ENCODE results near the gene CX3CL1.
"Not testable (repeated sequence)": the region's sequence is repeated elsewhere in the genome, so short reads cannot be mapped to it uniquely, and the experiment has no call there.

Gene CX3CL1

DNA sequence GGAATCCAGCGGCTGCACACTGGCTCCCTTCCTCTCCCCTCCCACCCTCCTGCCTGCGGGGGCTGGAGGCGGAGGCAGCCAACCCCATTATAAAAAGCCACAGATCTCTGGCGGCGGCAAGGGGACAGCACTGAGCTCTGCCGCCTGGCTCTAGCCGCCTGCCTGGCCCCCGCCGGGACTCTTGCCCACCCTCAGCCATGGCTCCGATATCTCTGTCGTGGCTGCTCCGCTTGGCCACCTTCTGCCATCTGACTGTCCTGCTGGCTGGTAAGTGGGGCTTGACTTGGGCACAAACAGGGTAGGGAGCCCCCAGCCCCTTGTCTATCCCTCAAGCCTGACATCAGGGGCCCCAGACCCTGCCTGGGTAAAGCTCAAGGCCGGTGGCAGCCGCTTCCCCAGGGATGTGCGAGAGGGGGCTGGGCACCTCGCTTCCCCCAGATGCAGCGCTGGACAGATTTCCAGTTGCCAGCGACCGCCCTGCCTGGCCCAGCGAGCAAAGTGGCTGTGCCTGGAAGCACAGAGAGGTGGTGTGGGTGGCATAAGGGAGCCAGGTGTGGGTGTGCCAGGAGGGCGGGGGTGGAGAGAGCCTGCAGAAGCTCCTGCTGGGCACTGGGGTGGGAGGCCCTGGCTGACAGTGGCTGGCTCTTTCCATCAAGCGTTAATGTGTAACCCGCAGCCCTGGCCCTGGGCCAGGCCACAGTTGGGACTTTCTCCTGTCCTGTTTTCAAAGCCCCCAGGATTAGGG is at the start of gene CX3CL1:
TSS of gene CX3CL1 (plus strand) at position 119 of the 745 bp plus-strand sequence. CDS start at position 198, 79 bp downstream.
- no peak for DNase-seq (ENCODE audit: low read depth in 1 of 2, low spot score in 1 of 2)

DNA sequence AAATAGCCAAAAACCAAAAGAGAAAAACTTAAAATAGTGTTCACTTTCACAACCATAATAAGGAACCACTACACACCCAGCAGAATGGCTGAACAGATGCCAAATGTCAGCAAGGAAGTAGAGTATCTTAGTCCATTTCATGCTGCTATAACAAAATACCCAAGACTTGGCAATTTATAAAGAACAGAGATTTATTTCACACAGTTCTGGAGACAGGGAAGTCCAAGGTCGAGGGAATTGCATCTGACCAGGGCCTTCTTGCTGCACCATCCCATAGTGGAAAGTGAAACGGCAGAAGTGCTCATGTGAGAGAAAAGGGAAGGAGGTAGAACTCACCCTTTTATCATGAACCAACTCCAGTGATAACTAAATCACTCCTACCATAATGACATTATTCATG is 47.5 kb upstream of the CX3CL1 start:
- no peak for DNase-seq (ENCODE audit: low read depth in 1 of 2, low spot score in 1 of 2)

DNA sequence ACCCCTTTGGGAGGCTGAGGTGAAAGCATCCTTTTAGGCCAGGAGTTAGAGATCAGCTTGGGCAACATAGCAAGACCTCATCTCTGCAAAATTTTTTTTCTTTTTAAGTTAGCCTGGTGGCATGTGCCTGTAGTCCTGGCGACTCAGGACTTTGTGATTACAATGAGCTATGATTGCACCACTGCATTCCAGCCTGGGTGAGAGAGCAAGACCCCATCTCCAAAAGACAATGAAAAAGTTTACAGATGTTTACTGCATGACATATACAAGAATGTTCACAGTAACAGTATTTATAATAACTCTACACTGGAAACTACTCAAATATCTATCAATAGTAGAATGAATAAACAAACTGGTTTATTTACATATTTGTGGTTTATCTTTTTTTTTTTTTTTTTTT is 46.8 kb upstream of the CX3CL1 start:
- no peak for DNase-seq (ENCODE audit: low read depth in 1 of 2, low spot score in 1 of 2)

- DNase-seq (ENCODE audit: low read depth in 1 of 2, low spot score in 1 of 2) = no peak
Measured at GRCh38 chr16:57329718-57330327, 42.5 kb upstream of the CX3CL1 start.

- no peak for DNase-seq (ENCODE audit: low read depth in 1 of 2, low spot score in 1 of 2)
Measured at GRCh38 chr16:57331355-57331754, 40.9 kb upstream of the CX3CL1 start.

DNA sequence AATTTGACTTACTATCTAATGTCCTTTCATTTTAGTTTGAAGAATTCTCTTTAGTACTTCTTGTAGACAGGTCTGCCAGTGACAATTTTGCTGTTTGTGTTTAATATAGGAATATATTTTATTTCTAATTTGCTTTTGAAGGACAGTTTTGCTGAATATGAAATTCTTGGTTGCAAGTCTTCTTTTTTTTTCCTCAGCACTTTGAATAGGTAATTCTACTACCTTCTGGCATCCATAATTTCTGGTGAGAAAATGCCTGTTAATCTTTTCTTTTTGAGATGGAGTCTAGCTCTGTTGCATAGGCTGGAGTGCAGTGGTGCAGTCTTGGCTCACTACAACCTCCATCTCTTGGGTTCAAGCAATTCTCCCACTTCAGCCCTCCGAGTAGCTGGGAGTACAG is 38.9 kb upstream of the CX3CL1 start:
- DNase-seq (ENCODE audit: low read depth in 1 of 2, low spot score in 1 of 2) = no peak

DNA sequence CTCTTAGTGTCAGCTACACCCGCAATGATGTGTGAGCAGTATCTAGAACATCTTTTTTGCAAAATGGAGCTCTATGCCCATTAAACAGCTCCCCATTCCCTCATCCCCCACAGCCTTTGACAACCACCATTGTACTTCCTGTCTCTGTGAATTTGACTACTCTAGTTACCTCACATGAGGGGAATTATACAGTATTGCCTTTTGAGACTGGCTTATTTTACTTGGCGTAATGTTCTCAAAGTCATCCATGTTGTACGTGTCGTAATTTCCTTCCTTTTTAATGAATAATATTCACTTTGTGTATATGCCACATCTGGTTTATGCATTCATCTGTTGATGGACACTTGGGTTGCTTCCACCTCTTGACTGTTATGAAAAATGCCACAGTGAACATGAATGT is 36.9 kb upstream of the CX3CL1 start:
- no peak for DNase-seq (ENCODE audit: low read depth in 1 of 2, low spot score in 1 of 2)

- DNase-seq (ENCODE audit: low read depth in 1 of 2, low spot score in 1 of 2) = no peak
Measured at GRCh38 chr16:57341062-57341440, 31.2 kb upstream of the CX3CL1 start.

GRCh38 chr16:57341441-57342303 is 30.6 kb upstream of the CX3CL1 start:
- no peak for DNase-seq (ENCODE audit: low read depth in 1 of 2, low spot score in 1 of 2)

GRCh38 chr16:57342606-57343005 is 29.7 kb upstream of the CX3CL1 start:
- not testable (repeated sequence) for DNase-seq (ENCODE audit: low read depth in 1 of 2, low spot score in 1 of 2)

GRCh38 chr16:57343221-57343620 is 29.1 kb upstream of the CX3CL1 start:
- DNase-seq (ENCODE audit: low read depth in 1 of 2, low spot score in 1 of 2) = no peak

DNA sequence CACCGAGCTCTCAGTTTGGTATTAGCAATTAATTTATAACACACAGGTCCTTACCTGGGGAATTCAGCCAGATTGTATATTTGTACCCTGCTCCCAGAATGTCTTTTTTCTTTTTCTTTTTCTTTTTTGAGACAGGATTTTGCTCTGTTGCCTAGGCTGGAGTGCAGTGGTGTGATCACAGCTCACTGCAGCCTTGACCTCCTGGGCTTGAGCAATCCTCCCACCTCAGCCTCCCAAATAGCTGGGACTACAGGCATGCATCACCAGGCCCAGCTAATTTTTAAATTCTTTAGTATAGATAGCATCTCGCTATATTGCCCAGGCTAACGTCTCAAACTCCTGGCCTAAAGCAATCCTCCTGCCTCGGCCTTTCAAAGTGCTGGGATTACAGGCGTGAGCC is 28.2 kb upstream of the CX3CL1 start:
- not testable (repeated sequence) for DNase-seq (ENCODE audit: low read depth in 1 of 2, low spot score in 1 of 2)

- no peak for DNase-seq (ENCODE audit: low read depth in 1 of 2, low spot score in 1 of 2)
Measured at GRCh38 chr16:57345021-57345420, 27.3 kb upstream of the CX3CL1 start.

DNA sequence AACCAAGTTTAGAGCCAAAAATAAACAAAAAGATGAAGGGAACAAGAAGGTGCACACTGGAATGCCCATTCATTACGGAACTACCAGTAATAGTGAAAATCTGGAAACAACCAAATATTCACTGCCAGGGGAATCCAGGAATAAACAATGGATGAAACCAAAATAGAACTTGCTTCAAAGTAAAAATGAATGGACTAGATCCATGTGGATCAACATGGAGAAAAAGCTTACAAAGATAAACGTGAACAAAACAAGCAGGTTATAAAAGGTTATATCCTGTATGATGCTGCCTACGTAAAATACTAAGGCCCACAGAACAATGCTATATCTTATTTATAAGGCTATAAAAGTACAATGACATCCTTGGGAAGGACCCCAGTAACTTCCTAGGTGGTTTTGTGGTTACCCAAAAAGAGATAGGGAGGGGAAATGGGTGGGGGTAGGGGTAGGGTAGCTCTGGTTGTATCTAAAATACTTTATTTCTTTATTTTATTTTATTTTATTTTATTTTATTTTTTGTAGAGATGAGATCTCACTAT is 26.6 kb upstream of the CX3CL1 start:
- DNase-seq (ENCODE audit: low read depth in 1 of 2, low spot score in 1 of 2) = no peak

DNA sequence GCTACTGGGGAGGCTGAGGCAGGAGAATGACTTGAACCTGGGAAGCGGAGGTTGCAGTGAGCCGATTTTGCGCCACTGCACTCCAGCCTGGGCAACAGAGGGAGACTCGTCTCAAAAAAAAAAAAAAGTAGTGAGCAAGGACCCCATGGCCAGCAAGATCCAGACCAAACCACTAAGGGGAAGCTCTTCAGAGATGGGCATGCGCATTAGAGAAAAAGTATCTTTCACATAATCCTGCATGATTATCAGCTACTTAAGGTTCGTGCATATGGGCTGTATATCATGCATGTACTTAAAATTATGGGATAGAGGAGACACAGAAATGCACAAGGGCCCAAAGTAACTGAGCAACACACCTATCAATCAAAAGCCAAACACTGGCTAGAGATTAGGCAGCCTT is 24.4 kb upstream of the CX3CL1 start:
- no peak for DNase-seq (ENCODE audit: low read depth in 1 of 2, low spot score in 1 of 2)

DNA sequence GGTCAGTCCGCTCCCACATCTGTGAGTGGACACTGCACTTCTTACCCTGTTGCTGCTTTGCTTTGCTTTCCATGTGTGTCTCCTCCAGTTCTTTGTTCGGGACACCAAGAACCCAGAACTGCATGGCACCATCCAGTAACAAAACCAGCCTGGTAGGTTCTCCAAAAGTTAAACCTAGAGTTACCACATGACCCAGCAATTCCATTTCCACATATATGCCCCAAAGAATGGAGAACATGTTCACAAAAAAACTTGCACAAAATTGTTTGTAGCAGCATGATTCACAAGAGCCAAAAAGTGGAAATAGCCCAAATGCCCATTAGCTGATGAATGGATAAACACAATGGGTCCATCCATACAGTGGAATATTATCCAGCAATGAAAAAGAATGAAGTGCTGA is 24.0 kb upstream of the CX3CL1 start:
- no peak for DNase-seq (ENCODE audit: low read depth in 1 of 2, low spot score in 1 of 2)

DNA sequence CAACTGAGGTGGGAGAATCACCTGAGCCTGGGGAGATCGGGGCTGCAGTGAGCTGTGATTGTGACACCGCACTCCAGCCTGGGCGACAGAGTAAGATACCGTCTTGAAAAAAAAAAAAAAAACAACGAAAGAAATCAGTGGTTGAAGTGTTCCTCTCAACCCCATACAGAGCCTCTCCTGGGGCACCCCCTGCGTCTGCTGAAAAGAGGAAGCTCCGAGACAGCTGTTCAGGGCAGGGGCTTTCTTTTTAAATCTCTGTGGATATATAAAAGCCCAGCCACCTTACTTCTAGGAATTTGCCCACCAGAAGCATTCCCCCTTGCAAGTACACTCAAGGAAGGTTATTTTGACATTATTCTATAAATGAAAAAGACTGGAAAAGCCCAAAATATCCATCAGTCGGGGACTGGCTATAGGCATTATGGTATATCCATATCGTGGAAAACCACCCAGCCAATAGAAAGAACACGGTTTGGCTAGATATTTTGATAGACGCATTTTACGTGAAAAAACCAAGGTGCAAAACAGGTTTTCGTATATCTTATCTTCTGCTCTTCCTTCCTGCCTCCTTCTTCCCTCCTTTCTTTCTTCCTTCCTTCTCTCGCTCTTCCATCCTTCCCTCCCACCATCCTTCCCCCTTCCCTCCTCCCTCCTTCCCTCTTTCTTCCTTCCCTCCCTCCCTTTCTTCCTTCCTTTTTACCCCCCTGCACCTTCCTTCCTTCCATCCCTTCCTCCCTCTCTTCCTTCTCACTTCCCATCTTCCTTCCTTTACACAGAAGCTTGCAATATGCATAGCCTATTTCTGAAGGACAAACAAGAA is 22.9 kb upstream of the CX3CL1 start:
- no peak for DNase-seq (ENCODE audit: low read depth in 1 of 2, low spot score in 1 of 2)

GRCh38 chr16:57352636-57353047 is 19.6 kb upstream of the CX3CL1 start:
- DNase-seq (ENCODE audit: low read depth in 1 of 2, low spot score in 1 of 2) = no peak

DNA sequence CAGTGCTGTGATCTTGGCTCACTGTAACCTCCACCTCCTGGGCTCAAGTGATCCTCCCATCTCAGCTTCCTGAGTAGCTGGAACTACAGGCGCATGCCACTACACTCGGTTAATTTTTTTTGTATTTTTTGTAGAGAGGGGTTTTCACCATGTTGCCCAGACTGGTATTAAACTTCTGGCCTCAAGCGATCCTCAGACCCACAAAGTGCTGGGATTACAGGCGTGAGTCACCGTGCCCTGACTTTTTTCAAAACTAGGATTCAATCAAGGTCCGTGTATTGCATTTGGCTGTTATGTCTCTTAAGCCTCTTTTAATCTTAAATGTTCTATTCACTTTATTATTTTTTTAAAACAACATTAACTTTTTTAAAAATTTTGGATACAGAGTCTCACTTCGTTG is 18.0 kb upstream of the CX3CL1 start:
- DNase-seq (ENCODE audit: low read depth in 1 of 2, low spot score in 1 of 2) = no peak

DNA sequence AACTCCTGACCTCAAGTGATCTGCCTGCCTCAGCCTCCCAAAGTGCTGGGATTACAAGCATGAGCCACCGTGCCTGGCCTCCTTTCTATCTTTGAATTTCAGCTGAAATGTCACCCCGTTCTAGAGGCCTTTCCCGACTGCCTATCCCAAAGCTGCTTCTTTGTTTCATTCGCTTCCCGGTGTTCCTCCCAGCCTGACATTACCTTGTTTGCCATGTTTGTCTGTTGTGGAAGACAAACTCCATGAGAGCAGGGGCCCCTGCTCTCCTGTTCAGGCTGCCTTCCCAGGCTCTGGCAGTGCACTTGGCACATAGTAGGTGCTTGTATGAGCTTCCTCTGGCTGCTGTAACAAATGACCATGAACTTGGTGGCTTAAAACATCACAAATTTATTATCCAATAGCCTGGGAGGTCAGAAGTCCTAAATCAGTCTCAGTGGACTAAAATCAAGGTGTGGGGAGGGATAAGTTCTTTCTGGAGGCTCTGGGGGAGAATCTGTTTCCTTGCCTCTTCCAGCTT is 16.3 kb upstream of the CX3CL1 start:
- no peak for DNase-seq (ENCODE audit: low read depth in 1 of 2, low spot score in 1 of 2)

DNA sequence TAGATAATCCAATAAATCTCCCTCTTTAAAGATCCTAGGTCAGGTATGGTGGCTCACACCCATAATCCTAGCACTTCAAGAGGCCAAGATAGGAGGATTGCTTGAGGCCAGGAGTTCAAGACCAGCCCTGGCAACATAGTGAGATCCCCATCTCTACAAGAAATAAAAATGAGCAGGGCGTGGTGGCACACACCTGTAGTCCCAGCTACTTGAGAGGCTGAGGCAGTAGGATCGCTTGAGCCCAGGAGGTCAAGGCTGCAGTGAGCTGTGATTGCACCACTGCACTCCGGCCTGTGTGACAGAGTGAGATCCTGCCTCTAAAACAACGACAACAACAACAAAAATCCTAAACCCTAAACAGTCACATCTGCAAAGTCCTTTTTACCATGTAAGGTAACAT is 15.7 kb upstream of the CX3CL1 start:
- no peak for DNase-seq (ENCODE audit: low read depth in 1 of 2, low spot score in 1 of 2)

All from stimulated activated CD4-positive, alpha-beta T cell treated with anti-CD3 and anti-CD28 coated beads, Interleukin-15, amount 100 ng/mL, for 1 hour (primary cell).